GM12892 (cell line): ENCODE data around the gene SLC25A23.

ENCODE experiments used
- POLR2A ChIP-seq: IDR thresholded peaks from 2 replicates; pipeline ENCODE4 v1.6.1; 2011; ENCODE audit warnings: low read depth, low read length, control low read depth
- POLR2AphosphoS5 ChIP-seq: IDR thresholded peaks from 2 replicates; pipeline ENCODE4 v1.6.1; 2011; ENCODE audit warnings: low read depth, low read length, control low read depth

DNA sequence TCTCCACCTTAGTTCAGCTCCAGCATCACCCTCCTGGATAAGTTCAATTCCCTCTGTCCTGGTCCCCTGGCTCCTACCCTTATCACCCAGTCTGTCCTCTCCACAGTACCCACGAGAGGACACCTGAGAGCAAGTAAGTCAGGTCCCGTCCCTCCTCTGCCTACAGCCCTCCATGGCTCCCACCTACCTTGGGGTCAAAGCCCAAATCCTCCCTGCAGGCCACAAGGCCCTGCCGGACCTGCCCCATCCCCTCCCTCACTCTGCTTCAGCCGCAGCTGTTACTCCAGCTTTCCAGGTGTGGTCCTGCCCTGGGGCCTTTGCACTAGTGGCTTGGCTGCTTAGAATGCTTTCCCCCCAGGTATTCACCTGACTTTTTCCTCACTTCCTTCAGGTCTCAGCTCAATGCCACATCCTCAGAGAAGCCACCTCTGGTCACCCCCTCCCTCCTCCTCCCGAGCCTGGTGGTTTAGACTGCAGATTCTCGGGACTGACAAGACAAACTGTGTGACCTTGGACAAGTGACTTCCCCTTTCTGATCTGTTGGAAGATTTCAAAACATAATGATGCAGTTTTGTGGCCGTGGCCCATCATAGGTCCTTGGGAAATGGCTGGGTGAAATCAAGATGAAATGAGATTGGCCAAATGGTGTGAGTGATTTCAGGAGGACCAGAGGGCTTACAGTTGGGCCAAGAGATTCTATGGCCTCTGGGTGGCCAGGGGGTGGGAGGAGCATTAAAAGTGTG lies 38.9 kb upstream of the SLC25A23 start:
- TF ChIP-seq POLR2AphosphoS5 (no peak), POLR2A (no peak)
